MM.1S (cell line): ENCODE data around the gene ATP5F1E.

ENCODE experiments used
- DNase-seq: peaks from one replicate; pipeline ENCODE4 v3.0.0-alpha.2; 2015
- H2AFZ ChIP-seq: fragments of 300-600 bp; sonication (generic); 2 replicates; pipeline ENCODE4 v1.6.0; 2016; ENCODE audit warnings: antibody characterized with exemption, low read length
- H3F3A ChIP-seq: fragments of 300-600 bp; sonication (generic); 2 replicates; pipeline ENCODE4 v1.6.1; 2016; ENCODE audit warnings: mild to moderate bottlenecking, antibody characterized with exemption, low read length, moderate library complexity, mixed read lengths; ENCODE audit not compliant: insufficient read depth
- H3K27ac ChIP-seq: fragments of 300-600 bp; sonication (generic); 2 replicates; pipeline ENCODE4 v1.5.1; 2016; ENCODE audit warnings: mild to moderate bottlenecking, low read length
- H3K27me3 ChIP-seq: fragments of 300-600 bp; sonication (generic); replicated peaks from 2 replicates; pipeline ENCODE4 v1.6.0; 2016; ENCODE audit warnings: low read length; ENCODE audit not compliant: insufficient read depth
- H3K36me3 ChIP-seq: fragments of 300-600 bp; sonication (generic); replicated peaks from 2 replicates; pipeline ENCODE4 v1.6.1; 2016; ENCODE audit warnings: mild to moderate bottlenecking, low read length, mixed read lengths; ENCODE audit not compliant: insufficient read depth
- H3K4me1 ChIP-seq: fragments of 300-600 bp; sonication (generic); 2 replicates; pipeline ENCODE4 v1.6.1; 2016; ENCODE audit warnings: low read length, mixed read lengths
- H3K4me2 ChIP-seq: fragments of 300-600 bp; sonication (generic); 2 replicates; pipeline ENCODE4 v1.6.0; 2016; ENCODE audit warnings: low read depth, low read length
- H3K4me3 ChIP-seq: fragments of 300-600 bp; sonication (generic); 2 replicates; pipeline ENCODE4 v1.5.1; 2016; ENCODE audit warnings: low read length, mixed read lengths
- H3K79me2 ChIP-seq: fragments of 300-600 bp; sonication (generic); 2 replicates; pipeline ENCODE4 v1.6.1; 2016; ENCODE audit warnings: mixed run types, low read length, mixed read lengths
- H3K9ac ChIP-seq: fragments of 300-600 bp; sonication (generic); 2 replicates; pipeline ENCODE4 v1.6.1; 2016; ENCODE audit warnings: low read length, mixed read lengths
- H3K9me2 ChIP-seq: fragments of 300-600 bp; sonication (generic); replicated peaks from 2 replicates; pipeline ENCODE4 v1.6.1; 2016; ENCODE audit warnings: mild to moderate bottlenecking, low read length, mixed read lengths; ENCODE audit not compliant: insufficient read depth
- H3K9me3 ChIP-seq: fragments of 300-600 bp; sonication (generic); replicated peaks from 2 replicates; pipeline ENCODE4 v1.6.1; 2016; ENCODE audit warnings: mild to moderate bottlenecking, low read length, mixed read lengths; ENCODE audit not compliant: insufficient read depth
- H4K20me1 ChIP-seq: fragments of 300-600 bp; sonication (generic); 2 replicates; pipeline ENCODE4 v1.6.1; 2016; ENCODE audit warnings: mild to moderate bottlenecking, low read length, moderate library complexity, mixed read lengths; ENCODE audit not compliant: insufficient read depth
- CTCF ChIP-seq: fragments of 300-600 bp; sonication (generic); IDR thresholded peaks from 2 replicates; pipeline ENCODE4 v1.5.1; 2016; ENCODE audit warnings: antibody characterized with exemption, low read length, mixed read lengths
- EZH2 ChIP-seq: fragments of 300-600 bp; sonication (generic); optimal IDR thresholded peaks from 2 replicates; pipeline ENCODE3; 2017; ENCODE audit warnings: low read depth, mild to moderate bottlenecking, antibody characterized with exemption, low read length, mixed read lengths
- EZH2phosphoT487 ChIP-seq: fragments of 300-600 bp; sonication (generic); IDR thresholded peaks from 2 replicates; pipeline ENCODE4 v1.6.1; 2018; ENCODE audit warnings: antibody characterized with exemption, low read length

The ATP5F1E gene

GRCh38 chr20:59073582-59073981 is 41.4 kb upstream of the ATP5F1E start:
- no peaks in the 10 kb centered on the region for H3K79me2 ChIP-seq
- H3K36me3 ChIP-seq: no peaks in the 10 kb centered on the region
- H3F3A ChIP-seq: no peaks in the 10 kb centered on the region
- H3K9me2 ChIP-seq: no peaks in the 10 kb centered on the region
- no peak for DNase-seq
- H3K9ac ChIP-seq: no peak overlapping the region
- H3K9me3 ChIP-seq: no peaks in the 10 kb centered on the region
- no peak overlapping the region for H3K27ac ChIP-seq
- no peak overlapping the region for H3K4me3 ChIP-seq
- H3K4me2 ChIP-seq: no peak overlapping the region
- H3K4me1 ChIP-seq: no peaks in the 10 kb centered on the region
- no peak for TF ChIP-seq EZH2
- no peak for TF ChIP-seq CTCF
- no peak for TF ChIP-seq EZH2phosphoT487
- no peak overlapping the region for H2AFZ ChIP-seq
- peaks cover 74% of the 10 kb centered on the region for H3K27me3 ChIP-seq
- no peaks in the 10 kb centered on the region for H4K20me1 ChIP-seq

- no peak for TF ChIP-seq CTCF
- no peak for TF ChIP-seq EZH2phosphoT487
- no peak for TF ChIP-seq EZH2
- H3K79me2 ChIP-seq: no peaks in the 10 kb centered on the region
These were observed 39.1 kb upstream of the ATP5F1E start for GRCh38 chr20:59071216-59071615.

DNA sequence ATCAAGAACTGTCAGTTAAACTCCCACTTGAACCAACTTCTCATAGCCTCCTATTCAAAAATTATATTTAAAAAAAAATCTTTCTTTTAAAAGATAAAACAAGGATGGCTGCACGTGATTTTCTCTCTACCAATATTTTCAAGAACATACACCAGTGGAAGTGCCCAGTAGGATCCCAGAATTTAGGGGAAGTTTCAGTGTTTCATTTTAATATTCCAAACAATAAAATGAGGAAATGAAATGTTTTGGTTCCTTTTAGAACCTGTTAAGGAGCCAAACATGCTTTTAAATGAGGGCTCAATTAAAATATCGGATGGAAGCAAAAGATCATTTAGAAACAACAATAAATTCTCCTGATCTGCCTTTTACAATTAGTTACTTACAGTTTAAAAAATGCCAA is 36.9 kb upstream of the ATP5F1E start:
- H3K4me3 ChIP-seq: no peak overlapping the region
- H3K9ac ChIP-seq: no peak overlapping the region
- H2AFZ ChIP-seq: no peak overlapping the region
- no peak overlapping the region for H3K4me2 ChIP-seq
- peaks cover 30% of the 10 kb centered on the region for H3K27me3 ChIP-seq
- TF ChIP-seq EZH2phosphoT487: no peak
- no peak for TF ChIP-seq CTCF
- TF ChIP-seq EZH2: no peak
- H3K79me2 ChIP-seq: no peaks in the 10 kb centered on the region
- H3K4me1 ChIP-seq: no peaks in the 10 kb centered on the region
- no peaks in the 10 kb centered on the region for H3F3A ChIP-seq
- no peaks in the 10 kb centered on the region for H3K9me3 ChIP-seq
- H3K27ac ChIP-seq: no peak overlapping the region
- no peaks in the 10 kb centered on the region for H3K9me2 ChIP-seq
- DNase-seq: no peak
- H4K20me1 ChIP-seq: no peaks in the 10 kb centered on the region
- H3K36me3 ChIP-seq: no peaks in the 10 kb centered on the region

More at GRCh38 chr20:59071216-59071615, 39.1 kb upstream of the ATP5F1E start:
- H3K4me2 ChIP-seq: no peak overlapping the region
- H2AFZ ChIP-seq: no peak overlapping the region
- no peaks in the 10 kb centered on the region for H3K9me2 ChIP-seq
- no peaks in the 10 kb centered on the region for H3F3A ChIP-seq
- DNase-seq: no peak
- H4K20me1 ChIP-seq: no peaks in the 10 kb centered on the region
- no peaks in the 10 kb centered on the region for H3K36me3 ChIP-seq
- H3K4me1 ChIP-seq: no peaks in the 10 kb centered on the region
- peaks cover 52% of the 10 kb centered on the region for H3K27me3 ChIP-seq
- H3K9ac ChIP-seq: no peak overlapping the region
- H3K9me3 ChIP-seq: no peaks in the 10 kb centered on the region
- no peak overlapping the region for H3K4me3 ChIP-seq
- no peak overlapping the region for H3K27ac ChIP-seq
